T-helper 2 cell treated with Interferon-gamma antibody and Interleukin-4, amounts not matched to agents 5 μg/mL and 100 μg/mL, for 36 hours (primary cell): ENCODE measurements around the gene FCN1.

Experiments used
- DNase-seq: peaks from one replicate; pipeline ENCODE4 v3.0.0; 2021; ENCODE audit warnings: low spot score
- H3K27ac Mint-ChIP-seq: one replicate; pipeline ENCODE4 v1.8.0; 2021; ENCODE audit warnings: mild to moderate bottlenecking, mixed read lengths
- H3K27me3 Mint-ChIP-seq: one replicate; pipeline ENCODE4 v1.8.0; 2021; ENCODE audit warnings: low read depth, mixed read lengths
- H3K36me3 Mint-ChIP-seq: one replicate; pipeline ENCODE4 v1.8.0; 2021; ENCODE audit warnings: low read depth, mixed read lengths
- H3K4me1 Mint-ChIP-seq: one replicate; pipeline ENCODE4 v1.8.0; 2021; ENCODE audit warnings: low read depth, mixed read lengths
- H3K4me3 Mint-ChIP-seq: one replicate; pipeline ENCODE4 v1.8.0; 2022; ENCODE audit warnings: mild to moderate bottlenecking, moderate library complexity, mixed read lengths
- H3K9me3 Mint-ChIP-seq: one replicate; pipeline ENCODE4 v1.8.0; 2021; ENCODE audit warnings: mixed read lengths

FCN1 gene

DNA sequence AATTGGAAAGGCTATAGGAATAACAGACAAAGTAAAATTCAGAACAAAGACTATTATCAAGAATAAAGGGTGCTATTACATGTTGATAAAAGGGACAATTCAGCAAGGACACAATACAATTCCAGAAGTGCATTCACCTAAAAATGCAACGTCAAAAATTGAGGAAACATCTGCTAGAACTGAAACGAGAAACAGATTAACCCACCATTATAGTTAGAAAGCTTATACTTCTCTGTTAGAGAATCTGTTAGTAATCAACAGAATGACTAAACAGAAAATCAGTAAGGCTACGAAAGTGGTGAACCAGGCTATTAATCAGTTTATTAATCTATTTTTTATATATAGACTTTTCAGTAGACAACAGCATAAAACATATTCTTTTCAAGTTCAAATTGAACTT is 14.8 kb downstream of the FCN1 start:
- Mint-ChIP-seq H3K36me3 (no peaks in the 10 kb centered on the region), H3K9me3 (peaks cover 9% of the 10 kb centered on the region), H3K4me3 (no peak overlapping the region), H3K27ac (no peak overlapping the region), H3K27me3 (no peaks in the 10 kb centered on the region), H3K4me1 (no peaks in the 10 kb centered on the region)
- no peak for DNase-seq

DNA sequence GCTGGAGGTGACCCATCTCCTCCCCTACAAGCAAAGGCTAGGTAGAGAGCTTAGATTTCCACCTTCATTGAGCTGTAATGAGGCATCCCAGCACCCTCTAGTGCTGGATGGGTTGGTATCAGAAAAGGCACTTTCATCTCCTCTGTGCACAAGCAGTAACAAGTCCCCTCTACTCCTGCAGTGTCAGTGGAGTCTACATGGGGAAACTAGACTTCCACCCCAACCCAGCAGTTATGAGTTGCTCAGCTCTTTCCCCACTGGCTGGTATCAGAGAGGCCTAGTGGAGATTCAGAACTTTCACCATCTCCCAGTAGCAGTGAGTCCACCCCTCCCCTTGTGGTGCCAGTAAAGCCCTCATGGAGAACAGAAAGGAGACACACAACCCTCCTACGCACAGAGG is 17.9 kb downstream of the FCN1 start:
- H3K27ac Mint-ChIP-seq: no peak overlapping the region
- DNase-seq: no peak
- H3K4me3 Mint-ChIP-seq: no peak overlapping the region
- peaks cover 2% of the 10 kb centered on the region for H3K27me3 Mint-ChIP-seq
- peaks cover 16% of the 10 kb centered on the region for H3K9me3 Mint-ChIP-seq
- H3K36me3 Mint-ChIP-seq: no peaks in the 10 kb centered on the region
- H3K4me1 Mint-ChIP-seq: no peaks in the 10 kb centered on the region

DNA sequence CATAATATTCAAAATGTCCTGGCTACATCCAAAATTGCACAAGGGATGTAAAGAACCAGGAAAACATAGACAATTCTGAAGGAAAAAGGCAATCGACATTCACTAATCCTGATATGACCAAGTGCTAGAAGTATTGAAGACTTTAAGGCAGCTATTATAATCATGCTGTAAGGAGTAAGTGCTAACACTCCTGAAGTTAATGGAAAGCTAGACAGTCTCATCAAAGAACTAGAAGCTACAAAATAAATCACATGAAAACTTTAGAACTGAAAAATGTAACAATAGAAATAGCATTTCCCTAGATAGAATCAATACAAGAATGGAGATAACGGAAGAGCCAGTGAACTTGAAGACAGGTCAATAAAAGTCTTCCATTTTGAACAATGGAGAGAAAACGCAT is 18.5 kb downstream of the FCN1 start:
- H3K27ac Mint-ChIP-seq: no peak overlapping the region
- H3K36me3 Mint-ChIP-seq: no peaks in the 10 kb centered on the region
- H3K4me3 Mint-ChIP-seq: no peak overlapping the region
- peaks cover 16% of the 10 kb centered on the region for H3K9me3 Mint-ChIP-seq
- peaks cover 2% of the 10 kb centered on the region for H3K27me3 Mint-ChIP-seq
- H3K4me1 Mint-ChIP-seq: no peaks in the 10 kb centered on the region
- DNase-seq: no peak

DNA sequence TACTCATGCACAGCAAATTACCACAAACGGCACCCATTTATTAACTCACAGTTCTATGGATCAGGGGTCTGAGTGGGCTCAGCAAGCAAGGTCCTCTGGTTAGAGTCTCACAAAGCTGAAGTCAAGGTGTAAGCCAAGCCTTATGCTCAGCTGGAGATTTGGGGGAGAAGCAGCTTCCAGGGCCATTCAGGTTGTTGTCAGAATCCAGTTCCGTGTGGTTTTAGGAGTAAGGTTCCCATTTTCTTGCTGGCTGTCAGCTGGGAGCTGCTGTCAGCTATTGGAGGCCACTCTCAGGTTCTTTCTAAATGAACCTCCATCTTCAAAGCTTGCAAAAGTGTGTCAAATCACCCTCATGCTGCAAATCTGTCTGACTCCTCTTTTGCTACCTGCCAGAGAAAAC is 19.4 kb downstream of the FCN1 start:
- Mint-ChIP-seq H3K4me3 (no peak overlapping the region), H3K27me3 (peaks cover 2% of the 10 kb centered on the region), H3K36me3 (no peaks in the 10 kb centered on the region), H3K9me3 (peaks cover 16% of the 10 kb centered on the region), H3K27ac (no peak overlapping the region), H3K4me1 (no peaks in the 10 kb centered on the region)
- DNase-seq: no peak

- H3K27ac Mint-ChIP-seq: no peak overlapping the region
- H3K27me3 Mint-ChIP-seq: peaks cover 2% of the 10 kb centered on the region
- no peaks in the 10 kb centered on the region for H3K36me3 Mint-ChIP-seq
- DNase-seq: no peak
- no peaks in the 10 kb centered on the region for H3K4me1 Mint-ChIP-seq
- peaks cover 16% of the 10 kb centered on the region for H3K9me3 Mint-ChIP-seq
- H3K4me3 Mint-ChIP-seq: no peak overlapping the region
Observed at GRCh38 chr9:134897584-134898170, 20.0 kb downstream of the FCN1 start.

- no peaks in the 10 kb centered on the region for H3K36me3 Mint-ChIP-seq
- H3K4me1 Mint-ChIP-seq: no peaks in the 10 kb centered on the region
- no peak for DNase-seq
- peaks cover 2% of the 10 kb centered on the region for H3K27me3 Mint-ChIP-seq
- no peak overlapping the region for H3K27ac Mint-ChIP-seq
- no peak overlapping the region for H3K4me3 Mint-ChIP-seq
- H3K9me3 Mint-ChIP-seq: peaks cover 16% of the 10 kb centered on the region
Observed at GRCh38 chr9:134896834-134897583, 20.7 kb downstream of the FCN1 start.

DNA sequence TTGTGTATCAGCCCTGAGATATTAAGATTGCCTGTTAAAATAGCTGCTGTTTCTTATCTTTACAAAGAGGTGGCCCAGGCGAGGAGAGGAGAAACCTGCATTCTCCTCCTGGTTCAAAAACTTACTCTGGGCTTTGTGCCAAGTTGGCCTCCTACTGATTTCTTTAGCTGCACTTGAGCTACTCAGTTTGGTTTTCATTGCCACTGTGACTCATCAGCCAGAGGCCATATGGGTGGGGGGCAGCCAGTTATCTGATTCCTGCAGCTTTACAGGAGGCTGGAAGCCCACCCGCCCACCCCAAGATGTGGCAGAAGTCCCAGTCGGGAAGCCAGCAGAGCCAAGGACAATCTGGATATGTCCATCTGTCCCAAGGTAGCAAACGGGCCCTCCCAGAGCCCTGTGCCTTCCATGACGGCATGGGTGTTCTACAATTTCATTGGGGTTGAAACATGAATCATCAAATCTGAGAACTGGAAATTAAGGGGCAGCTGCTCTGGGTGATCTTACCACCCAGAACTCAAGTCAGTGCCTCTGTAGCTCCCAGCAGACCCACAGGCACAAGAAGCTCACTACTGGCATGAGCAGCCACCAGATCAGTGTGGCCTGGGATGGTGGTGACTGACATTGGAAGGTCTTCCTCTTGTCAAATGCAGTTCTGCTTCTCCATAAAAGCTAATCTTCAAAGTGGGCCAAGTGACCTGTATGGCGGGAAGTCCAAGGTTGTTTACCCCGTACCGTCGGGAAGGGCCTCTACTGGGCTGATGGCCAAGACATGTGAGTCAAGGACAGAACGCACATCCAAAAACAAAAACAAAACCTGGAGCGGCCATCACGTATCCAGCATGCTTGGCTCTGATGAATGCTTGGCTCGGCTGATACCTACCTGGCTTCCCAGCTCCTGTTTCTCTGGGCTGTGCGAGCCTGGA is 21.5 kb downstream of the FCN1 start:
- Mint-ChIP-seq H3K4me3 (no peak overlapping the region), H3K27me3 (peaks cover 2% of the 10 kb centered on the region), H3K9me3 (peaks cover 16% of the 10 kb centered on the region), H3K27ac (no peak overlapping the region), H3K4me1 (no peaks in the 10 kb centered on the region), H3K36me3 (no peaks in the 10 kb centered on the region)
- no peak for DNase-seq

DNA sequence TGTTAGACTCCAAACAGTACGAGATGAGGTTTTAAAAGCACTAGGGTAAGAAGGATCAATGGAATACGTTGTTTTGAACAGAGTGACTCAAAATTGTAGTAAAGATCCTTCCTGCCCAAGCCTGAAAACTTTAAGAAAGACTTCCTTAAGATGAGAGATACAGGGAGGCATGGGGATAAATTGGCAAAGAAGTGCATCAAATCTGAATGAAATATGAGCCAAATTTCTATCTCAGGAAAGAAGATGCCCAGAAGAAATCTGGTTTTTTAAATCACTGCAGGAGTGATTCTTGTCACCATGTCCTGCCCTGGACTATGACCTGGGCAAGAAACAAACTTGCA is 22.2 kb downstream of the FCN1 start:
- Mint-ChIP-seq H3K27me3 (peaks cover 2% of the 10 kb centered on the region), H3K9me3 (peaks cover 16% of the 10 kb centered on the region), H3K27ac (no peak overlapping the region), H3K4me3 (no peak overlapping the region), H3K36me3 (no peaks in the 10 kb centered on the region), H3K4me1 (no peaks in the 10 kb centered on the region)
- no peak for DNase-seq

GRCh38 chr9:134895097-134895496 is 22.6 kb downstream of the FCN1 start:
- Mint-ChIP-seq H3K27me3 (peaks cover 2% of the 10 kb centered on the region), H3K9me3 (peaks cover 16% of the 10 kb centered on the region), H3K27ac (no peak overlapping the region), H3K4me3 (no peak overlapping the region), H3K36me3 (no peaks in the 10 kb centered on the region), H3K4me1 (no peaks in the 10 kb centered on the region)
- no peak for DNase-seq

- H3K4me1 Mint-ChIP-seq: no peaks in the 10 kb centered on the region
Observed at GRCh38 chr9:134894136-134894860, 23.4 kb downstream of the FCN1 start.

GRCh38 chr9:134892820-134893420 is 24.8 kb downstream of the FCN1 start:
- H3K4me1 Mint-ChIP-seq: no peaks in the 10 kb centered on the region
- peaks cover 7% of the 10 kb centered on the region for H3K9me3 Mint-ChIP-seq
- peaks cover 2% of the 10 kb centered on the region for H3K27me3 Mint-ChIP-seq
- H3K27ac Mint-ChIP-seq: no peak overlapping the region
- no peak overlapping the region for H3K4me3 Mint-ChIP-seq
- H3K36me3 Mint-ChIP-seq: no peaks in the 10 kb centered on the region
- DNase-seq: no peak

More at GRCh38 chr9:134894136-134894860, 23.4 kb downstream of the FCN1 start:
- Mint-ChIP-seq H3K9me3 (peaks cover 14% of the 10 kb centered on the region), H3K4me3 (no peak overlapping the region), H3K36me3 (no peaks in the 10 kb centered on the region), H3K27me3 (peaks cover 2% of the 10 kb centered on the region), H3K27ac (no peak overlapping the region)
- DNase-seq: no peak

DNA sequence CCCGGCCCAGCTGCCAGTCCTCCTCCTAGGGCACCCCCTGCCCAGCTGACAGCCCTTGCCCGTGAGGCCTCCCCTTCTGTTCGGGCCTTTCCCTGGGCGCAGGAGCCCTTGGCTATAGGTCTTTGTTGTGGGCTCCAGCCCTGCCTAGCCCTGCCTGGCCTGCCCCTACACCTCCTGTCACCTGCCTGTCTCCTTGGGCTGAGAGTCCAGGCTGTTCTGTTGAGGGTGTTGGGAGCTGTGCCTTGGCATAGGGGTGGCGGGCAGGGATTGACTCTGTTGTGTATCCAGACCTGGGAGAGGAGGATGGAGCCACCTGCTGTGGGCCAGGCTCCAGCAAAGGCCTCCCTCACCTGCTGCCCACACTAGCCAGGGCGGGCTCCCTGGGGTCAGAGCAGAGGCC is 25.5 kb downstream of the FCN1 start:
- Mint-ChIP-seq H3K27ac (no peak overlapping the region), H3K27me3 (peaks cover 4% of the 10 kb centered on the region), H3K4me1 (no peaks in the 10 kb centered on the region), H3K36me3 (no peaks in the 10 kb centered on the region), H3K9me3 (peaks cover 7% of the 10 kb centered on the region), H3K4me3 (no peak overlapping the region)
- no peak for DNase-seq

GRCh38 chr9:134891713-134892112 is 26.0 kb downstream of the FCN1 start:
- Mint-ChIP-seq H3K9me3 (peaks cover 7% of the 10 kb centered on the region), H3K4me3 (no peak overlapping the region), H3K4me1 (no peaks in the 10 kb centered on the region)

More at GRCh38 chr9:134891713-134892112, 26.0 kb downstream of the FCN1 start:
- no peak for DNase-seq
- no peak overlapping the region for H3K27ac Mint-ChIP-seq
- H3K27me3 Mint-ChIP-seq: peaks cover 4% of the 10 kb centered on the region
- H3K36me3 Mint-ChIP-seq: no peaks in the 10 kb centered on the region
